HepG2 (cell line): Measurements from ENCODE around the gene PEBP1. TPM values are rescaled to one million over a fixed set of nuclear protein-coding genes. Genes with fewer than 3 reads are reported as not detected.

Experiments
- ATAC-seq: fragments of 200-7000 bp; cut with Tn5 transposase; 3 replicates; pipeline ENCODE4 v1.9.1; 2020; ENCODE audit warnings: mild to moderate bottlenecking, moderate library complexity
- BruUV-seq: library from RNA; stranded (reverse); fragments of 400-500 nt; replicated peaks from 2 replicates; lab custom pipeline; 2021; lab: Mats Ljungman, UMichigan
- CTCF ChIA-PET: fragments of 300-600 bp; formaldehyde crosslinking; extraction: SDS; loops from one replicate; lab custom pipeline; 2021; ENCODE audit warnings: low total read pairs, inconsistent platforms, low intra/inter-chr PET ratio; lab: Yijun Ruan, JAX
- POLR2A ChIA-PET: fragments of 350-600 bp; sonication (Branson Sonifier 250); formaldehyde crosslinking; loops from one replicate; lab custom pipeline; 2020; ENCODE audit warnings: antibody characterized with exemption, inconsistent platforms; lab: Yijun Ruan, JAX
- DNase-seq: peaks from one replicate; pipeline ENCODE4 v3.0.0-alpha.2; 2015; ENCODE audit warnings: low spot score
- FAIRE-seq: peaks from 3 replicates; lab custom pipeline; 2011; peaks lifted over from hg19 to GRCh38; lab: Jason Lieb, UNC
- H2AFZ ChIP-seq: one replicate; pipeline ENCODE4 v1.6.1; 2011; ENCODE audit warnings: low read length, inconsistent platforms
- H3K27ac ChIP-seq: fragments of 300-600 bp; 3 replicates; pipeline ENCODE4 v1.8.0; 2011; ENCODE audit warnings: mixed run types, mild to moderate bottlenecking, mixed read lengths, low read length, inconsistent platforms; ENCODE audit not compliant: insufficient read depth; ENCODE audit errors: extremely low read length
- H3K27me3 ChIP-seq, 2 experiments: fragments of 200-600 bp in 1 of 2; 2 replicates in 1 of 2; 3 replicates in 1 of 2; pipeline versions ENCODE4 v1.6.0 to v1.8.0; 2011; ENCODE audit warnings: low read length in 2 of 2, mild to moderate bottlenecking in 2 of 2, moderate library complexity in 2 of 2, inconsistent platforms in 1 of 2; ENCODE audit not compliant: insufficient read depth in 2 of 2, control insufficient read depth in 1 of 2
- H3K36me3 ChIP-seq, 2 experiments: fragments of 200-600 bp in 1 of 2; replicated peaks in 1 of 2; 2 replicates in 1 of 2; 3 replicates in 1 of 2; pipeline versions ENCODE4 v1.5.1 to v1.8.0; 2011; ENCODE audit warnings: low read length in 2 of 2, inconsistent platforms in 1 of 2; ENCODE audit not compliant: insufficient read depth in 2 of 2, control insufficient read depth in 1 of 2
- H3K4me1 ChIP-seq: 2 replicates; pipeline ENCODE4 v1.5.1; 2012; ENCODE audit warnings: low read length, inconsistent platforms; ENCODE audit not compliant: insufficient read depth
- H3K4me2 ChIP-seq: 2 replicates; pipeline ENCODE4 v1.6.0; 2011; ENCODE audit warnings: low read depth, low read length, inconsistent platforms
- H3K4me3 ChIP-seq, 3 experiments: fragments of 200-600 bp in 1 of 3; sonication (generic), shearing (Covaris generic) in 1 of 3; replicated peaks in 1 of 3; 2 replicates each; pipeline ENCODE4 v1.5.1; 2011 to 2016; ENCODE audit warnings: low read length in 3 of 3, inconsistent platforms in 2 of 3, low read depth in 2 of 3, mild to moderate bottlenecking in 2 of 3, control low read depth in 1 of 3, mixed read lengths in 1 of 3; ENCODE audit not compliant: insufficient read depth in 1 of 3
- H3K79me2 ChIP-seq: one replicate; pipeline ENCODE4 v1.6.1; 2011; ENCODE audit warnings: low read length, inconsistent platforms; ENCODE audit not compliant: insufficient read depth
- H3K9ac ChIP-seq: 2 replicates; pipeline ENCODE4 v1.6.0; 2011; ENCODE audit warnings: mild to moderate bottlenecking, low read depth, low read length, inconsistent platforms; ENCODE audit not compliant: insufficient read depth
- H3K9me3 ChIP-seq: 2 replicates; pipeline ENCODE4 v1.5.1; 2012; ENCODE audit warnings: mild to moderate bottlenecking, low read length
- H4K20me1 ChIP-seq: 2 replicates; pipeline ENCODE4 v1.6.0; 2011; ENCODE audit warnings: inconsistent platforms, mild to moderate bottlenecking, low read length, moderate library complexity; ENCODE audit not compliant: insufficient read depth
- AHDC1 ChIP-seq: sonication (generic); formaldehyde crosslinking; IDR thresholded peaks from 2 replicates; pipeline ENCODE4 v1.5.1; 2020; ENCODE audit warnings: mild to moderate bottlenecking, missing genetic modification reagents, borderline replicate concordance
- PCBP2 ChIP-seq: fragments of 200-400 bp; formaldehyde crosslinking; optimal IDR thresholded peaks from 2 replicates; pipeline ENCODE3; 2018; ENCODE audit warnings: low read length, low read depth; ENCODE audit not compliant: poor library complexity, severe bottlenecking
- ZFP90 ChIP-seq: sonication (generic); formaldehyde crosslinking; IDR thresholded peaks from 2 replicates; pipeline ENCODE4 v1.8.0; 2022; ENCODE audit warnings: missing genetic modification reagents, mild to moderate bottlenecking, inconsistent platforms, borderline replicate concordance
- ZHX1 ChIP-seq: sonication (generic); formaldehyde crosslinking; IDR thresholded peaks from 2 replicates; pipeline ENCODE4 v1.8.1; 2022; ENCODE audit warnings: low read depth, mild to moderate bottlenecking, missing genetic modification reagents
- ZMAT5 ChIP-seq: sonication (generic); formaldehyde crosslinking; IDR thresholded peaks from 2 replicates; pipeline ENCODE4 v1.5.0; 2020; ENCODE audit warnings: mild to moderate bottlenecking, low read depth, missing genetic modification reagents, borderline replicate concordance
- ZNF17 ChIP-seq: sonication (generic); formaldehyde crosslinking; IDR thresholded peaks from 2 replicates; pipeline ENCODE4 v1.5.0; 2020; ENCODE audit warnings: mild to moderate bottlenecking, missing genetic modification reagents
- ZNF230 ChIP-seq: sonication (generic); formaldehyde crosslinking; IDR thresholded peaks from 2 replicates; pipeline ENCODE4 v1.4.0; 2020; ENCODE audit warnings: mild to moderate bottlenecking, missing genetic modification reagents
- ZNF329 ChIP-seq: sonication (generic); formaldehyde crosslinking; IDR thresholded peaks from 2 replicates; pipeline ENCODE4 v1.9.0; 2021; ENCODE audit warnings: low read depth, mild to moderate bottlenecking, missing genetic modification reagents
- ZNF432 ChIP-seq: sonication (generic); formaldehyde crosslinking; IDR thresholded peaks from 2 replicates; pipeline ENCODE4 v1.5.0; 2020; ENCODE audit warnings: missing genetic modification reagents, mild to moderate bottlenecking, borderline replicate concordance
- ZNF558 ChIP-seq: sonication (generic); formaldehyde crosslinking; IDR thresholded peaks from 2 replicates; pipeline ENCODE4 v1.9.0; 2022; ENCODE audit warnings: mild to moderate bottlenecking, missing genetic modification reagents, borderline replicate concordance
- ZNF589 ChIP-seq: sonication (generic); formaldehyde crosslinking; conservative IDR thresholded peaks from 2 replicates; pipeline ENCODE4 v1.8.0; 2022; ENCODE audit warnings: mild to moderate bottlenecking, moderate library complexity, missing genetic modification reagents
- ZSCAN9 ChIP-seq: IDR thresholded peaks from 2 replicates; pipeline ENCODE4 v1.6.1; 2016; ENCODE audit warnings: borderline replicate concordance
- WGBS: methylation state at CpG from one replicate; pipeline ENCODE4 v1.1.6; 2017; ENCODE audit warnings: low lambda C conversion rate; 5-methylcytosine and 5-hydroxymethylcytosine counted together
- in situ Hi-C: cut with HindIII; loops from 2 replicates; pipeline ENCODE4 v1.10.0; 2017; ENCODE audit warnings: low pct_unique_long_range_greater_than_20kb; ENCODE audit not compliant: extremely low pct_ligation_motif_present
- intact Hi-C: fragments of 100-400 bp; cut with micrococcal nuclease; formaldehyde crosslinking; loops from one replicate; pipeline ENCODE4 v1.10.0; 2022; ENCODE audit not compliant: unreplicated experiment
- polyA plus RNA-seq, 8 experiments: library from polyadenylated mRNA; depleted of rRNA in 3 of 8; stranded (reverse) in 7 of 8; unstranded in 1 of 8; fragments of >200 nt; fragmentation: Illumina TruSeq in 4 of 8; extraction: Trizol in 4 of 8; gene quantifications; 2 replicates each; pipeline versions ENCODE4 v1.2.1 to v1.2.3, GENCODE V29; 2011 to 2016; ENCODE audit warnings: low read depth in 4 of 8, missing spikeins in 1 of 8, mixed read lengths in 1 of 8; ENCODE audit not compliant: insufficient read depth in 1 of 8
- total RNA-seq, 5 experiments: library from RNA; depleted of rRNA; stranded (reverse); fragments of >200 nt; fragmentation: Illumina TruSeq; extraction: Trizol; gene quantifications; 2 replicates each; pipeline ENCODE4 v1.2.3, GENCODE V29; 2016; ENCODE audit warnings: low read depth in 1 of 5

The PEBP1 gene
- total and polyA plus RNA-seq, 2 of the 13 experiments (the other 11 are each of a cell fraction or from before 2014, with no cell fraction given): 538 to 1,505 TPM

- TF ChIP-seq ZHX1 (CRISPR knock-in tag) (no peak), ZNF589 (CRISPR knock-in tag) (peak; percentile 7; the same call in 1 of the 2 replicates), ZNF432 (CRISPR knock-in tag) (no peak), ZMAT5 (no peak), ZNF329 (CRISPR knock-in tag) (no peak), ZFP90 (CRISPR knock-in tag) (no peak)
Observed at GRCh38 chr12:118136559-118137003, 657 bp downstream of the PEBP1 start (continued).

GRCh38 chr12:118137148-118137678, 1.3 kb downstream of the PEBP1 start:
- CTCF ChIA-PET: no interaction called here
- H3K4me2 ChIP-seq: peak overlapping the region; percentile 90
- H2AFZ ChIP-seq: no peak overlapping the region
- no peaks in the 10 kb centered on the region for H3K9me3 ChIP-seq
- H3K4me1 ChIP-seq: peaks cover 78% of the 10 kb centered on the region
- intact Hi-C loops: loop anchor here (5.0 kb wide), 1 partner anchor 235 kb away; the partner anchor contains the start of gene TAOK3
- peak overlapping the region; percentile 90 for H3K9ac ChIP-seq
- POLR2A ChIA-PET: interaction anchor here (1.6 to 9.3 kb wide), 6 partner anchors 11 to 239 kb away, joined by 3 to 126 read pairs (median 15); partner anchors contain the start of gene SUDS3
- 18% methylated on average over 10 of the region's 10 CpGs for WGBS
- in situ Hi-C loops: no loop called here
- no peaks in the 10 kb centered on the region for H3K27me3 ChIP-seq
- H3K36me3 ChIP-seq: peaks cover 13 to 32% of the 10 kb centered on the region in 2 experiments
- H3K4me3 ChIP-seq: peak overlapping the region; percentile 91 to 97 (median 92)
- H4K20me1 ChIP-seq: peaks cover 24% of the 10 kb centered on the region
- peaks cover 65% of the 10 kb centered on the region for H3K79me2 ChIP-seq
- H3K27ac ChIP-seq: peak overlapping the region; percentile 96
- ATAC-seq (no peak), DNase-seq (no peak), FAIRE-seq (no peak)
- BruUV-seq: TSS peak; percentile 73
- no peak for TF ChIP-seq PCBP2
- no peak for TF ChIP-seq AHDC1 (CRISPR knock-in tag)
- 0 out of 2 replicates have a peak, but pooled peaks have one; percentile 46 for TF ChIP-seq ZNF230 (CRISPR knock-in tag)
- no peak for TF ChIP-seq ZSCAN9
- no peak for TF ChIP-seq ZNF558 (CRISPR knock-in tag)
- TF ChIP-seq ZNF17 (CRISPR knock-in tag): no peak
